H1 (cell line): ENCODE measurements around the gene DCLRE1A. TPM values are rescaled to one million over a fixed set of nuclear protein-coding genes. Genes with fewer than 3 reads are reported as not detected.

Experiments used
- BACH1 ChIP-seq: IDR thresholded peaks from 2 replicates; pipeline ENCODE4 v1.6.1; 2012; ENCODE audit warnings: low read length, improper control_type of control experiment
- RXRA ChIP-seq: IDR thresholded peaks from 2 replicates; pipeline ENCODE4 v1.6.1; 2011; ENCODE audit warnings: low read depth, mild to moderate bottlenecking, low read length, moderate library complexity; ENCODE audit not compliant: insufficient read depth
- TAF7 ChIP-seq: optimal IDR thresholded peaks from 2 replicates; pipeline ENCODE3; 2011; ENCODE audit warnings: low read depth, mild to moderate bottlenecking, inconsistent platforms, low read length, moderate library complexity, borderline replicate concordance
- polyA plus RNA-seq, 7 experiments: library from polyadenylated mRNA; depleted of rRNA in 3 of 7; stranded (reverse) in 5 of 7; unstranded in 2 of 7; fragments of >200 nt in 5 of 7; fragments of 200-250 nt in 2 of 7; gene quantifications; 1 replicate in 5 of 7; 2 replicates in 1 of 7; 4 replicates in 1 of 7; pipeline versions ENCODE4 v1.2.1 to v1.2.3, GENCODE V29; 2011 to 2013; ENCODE audit warnings: missing spikeins in 2 of 7, mixed read lengths in 2 of 7
- total RNA-seq: library from RNA; stranded (reverse); fragmentation: NEBNext Ultra II Directional; extraction: Animal tissue kit (Norgen Biotek cat#: 25700); gene quantifications from 2 replicates; pipeline ENCODE4 v1.2.1, GENCODE V29; 2021
- TF ChIP-seq, protein P1 (sequence below): IDR thresholded peaks from 2 replicates; pipeline ENCODE4 v1.6.1; 2012; ENCODE audit warnings: low read length, inconsistent platforms

The DCLRE1A gene
- total and polyA plus RNA-seq, 2 of the 8 experiments (the other 6 are each of a cell fraction or from before 2014, with no cell fraction given): 8.1 to 10.1 TPM

- TF ChIP-seq, protein P1, sequence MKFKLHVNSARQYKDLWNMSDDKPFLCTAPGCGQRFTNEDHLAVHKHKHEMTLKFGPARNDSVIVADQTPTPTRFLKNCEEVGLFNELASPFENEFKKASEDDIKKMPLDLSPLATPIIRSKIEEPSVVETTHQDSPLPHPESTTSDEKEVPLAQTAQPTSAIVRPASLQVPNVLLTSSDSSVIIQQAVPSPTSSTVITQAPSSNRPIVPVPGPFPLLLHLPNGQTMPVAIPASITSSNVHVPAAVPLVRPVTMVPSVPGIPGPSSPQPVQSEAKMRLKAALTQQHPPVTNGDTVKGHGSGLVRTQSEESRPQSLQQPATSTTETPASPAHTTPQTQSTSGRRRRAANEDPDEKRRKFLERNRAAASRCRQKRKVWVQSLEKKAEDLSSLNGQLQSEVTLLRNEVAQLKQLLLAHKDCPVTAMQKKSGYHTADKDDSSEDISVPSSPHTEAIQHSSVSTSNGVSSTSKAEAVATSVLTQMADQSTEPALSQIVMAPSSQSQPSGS: no peak
- TF ChIP-seq BACH1: no peak
- no peak for TF ChIP-seq TAF7
- no peak for TF ChIP-seq RXRA
These were observed 50.9 kb downstream of the DCLRE1A start (continued) for GRCh38 chr10:113802997-113803396.
